K562 (cell line): ENCODE measurements around the gene GPR108. TPM values are rescaled to one million over a fixed set of nuclear protein-coding genes. Genes with fewer than 3 reads are reported as not detected.

Experiments
- ATAC-seq: fragments of 200-7000 bp; cut with Tn5 transposase; 3 replicates; pipeline ENCODE4 v1.9.1; 2020; ENCODE audit warnings: moderate library complexity
- BruUV-seq: library from RNA; stranded (reverse); fragments of 400-500 nt; replicated peaks from 2 replicates; lab custom pipeline; 2021; lab: Mats Ljungman, UMichigan
- CTCF ChIA-PET: fragments of 300-600 bp; formaldehyde crosslinking; extraction: SDS; loops from one replicate; lab custom pipeline; 2021; ENCODE audit warnings: low intra/inter-chr PET ratio; lab: Yijun Ruan, JAX
- POLR2A ChIA-PET: fragments of 300-600, 350-650 bp; sonication (Branson Sonifier 250); formaldehyde crosslinking; extraction: SDS; loops from one replicate; lab custom pipeline; 2021; ENCODE audit warnings: antibody characterized with exemption, inconsistent platforms; lab: Yijun Ruan, JAX
- DNase-seq, 4 experiments: peaks; one replicate each; pipeline versions ENCODE4 v3.0.0 to v3.0.0-alpha.2; 2011 to 2018; ENCODE audit warnings: low spot score in 3 of 4, mixed read lengths in 3 of 4; ENCODE audit errors: extremely low read depth in 1 of 4
- FAIRE-seq: peaks from 2 replicates; lab custom pipeline; 2011; peaks lifted over from hg19 to GRCh38; lab: Jason Lieb, UNC
- H2AFZ ChIP-seq: 2 replicates; pipeline ENCODE4 v1.6.0; 2011; ENCODE audit warnings: low read depth, low read length, control low read depth, inconsistent platforms
- H3K27ac ChIP-seq: fragments of 200-600 bp; 3 replicates; pipeline ENCODE4 v1.8.0; 2011; ENCODE audit warnings: low read depth, mild to moderate bottlenecking, control low read depth, inconsistent platforms, low read length, moderate library complexity, mixed read lengths; ENCODE audit errors: extremely low read depth
- H3K27me3 ChIP-seq, 2 experiments: fragments of 300-600 bp in 1 of 2; 2 replicates in 1 of 2; 3 replicates in 1 of 2; pipeline versions ENCODE4 v1.6.0 to v1.8.0; 2011; ENCODE audit warnings: inconsistent platforms in 2 of 2, low read length in 2 of 2, mild to moderate bottlenecking in 1 of 2, mixed read lengths in 1 of 2, moderate library complexity in 1 of 2; ENCODE audit not compliant: control insufficient read depth in 2 of 2, insufficient read depth in 2 of 2
- H3K36me3 ChIP-seq: fragments of 300-600 bp; 3 replicates; pipeline ENCODE4 v1.8.0; 2011; ENCODE audit warnings: mild to moderate bottlenecking, low read length, inconsistent platforms; ENCODE audit not compliant: control insufficient read depth, insufficient read depth
- H3K4me1 ChIP-seq, 2 experiments: fragments of 200-600 bp in 1 of 2; replicated peaks in 1 of 2; 2 replicates in 1 of 2; 3 replicates in 1 of 2; pipeline versions ENCODE4 v1.5.1 to v1.8.0; 2011; ENCODE audit warnings: inconsistent platforms in 2 of 2, low read length in 2 of 2, mild to moderate bottlenecking in 1 of 2, mixed read lengths in 1 of 2, moderate library complexity in 1 of 2; ENCODE audit not compliant: control insufficient read depth in 2 of 2, insufficient read depth in 2 of 2
- H3K4me2 ChIP-seq: 2 replicates; pipeline ENCODE4 v1.6.1; 2011; ENCODE audit warnings: low read length, control low read depth, inconsistent platforms, mixed read lengths; ENCODE audit not compliant: insufficient read depth
- H3K4me3 ChIP-seq: fragments of 200-600 bp; sonication (generic), shearing (Covaris generic); 2 replicates; pipeline ENCODE4 v1.5.1; 2016; ENCODE audit warnings: control low read depth, inconsistent platforms
- H3K79me2 ChIP-seq: fragments of 200-600 bp; 3 replicates; pipeline ENCODE4 v1.8.0; 2011; ENCODE audit warnings: low read length, inconsistent platforms; ENCODE audit not compliant: control insufficient read depth, insufficient read depth
- H3K9ac ChIP-seq, 2 experiments: 2 replicates each; pipeline versions ENCODE4 v1.6.0 to v1.6.1; 2011; ENCODE audit warnings: low read depth in 2 of 2, low read length in 2 of 2, control low read depth in 1 of 2, inconsistent platforms in 1 of 2, mild to moderate bottlenecking in 1 of 2, mixed read lengths in 1 of 2; ENCODE audit not compliant: insufficient read depth in 1 of 2
- H3K9me1 ChIP-seq: one replicate; pipeline ENCODE4 v1.6.0; 2011; ENCODE audit warnings: inconsistent platforms, mild to moderate bottlenecking, low read length, moderate library complexity; ENCODE audit not compliant: control insufficient read depth, insufficient read depth
- H3K9me3 ChIP-seq: replicated peaks from 2 replicates; pipeline ENCODE4 v1.5.1; 2011; ENCODE audit warnings: low read depth, low read length, inconsistent platforms; ENCODE audit not compliant: control insufficient read depth, insufficient read depth
- H4K20me1 ChIP-seq: replicated peaks from 2 replicates; pipeline ENCODE4 v1.6.1; 2011; ENCODE audit warnings: low read length, inconsistent platforms, mixed read lengths; ENCODE audit not compliant: control insufficient read depth, insufficient read depth
- ATF4 ChIP-seq: fragments of 450-650 bp; formaldehyde crosslinking; IDR thresholded peaks from 2 replicates; pipeline ENCODE4 v1.4.0; 2022; ENCODE audit warnings: mild to moderate bottlenecking, moderate library complexity
- CREM ChIP-seq: IDR thresholded peaks from 2 replicates; pipeline ENCODE4 v1.6.1; 2014; ENCODE audit warnings: antibody characterized with exemption, low read depth
- KLF1 ChIP-seq: fragments of 450-650 bp; IDR thresholded peaks from 2 replicates; pipeline ENCODE4 v1.6.1; 2016; ENCODE audit warnings: missing genetic modification characterization, missing compliant biosample characterization
- NFIC ChIP-seq: fragments of 450-650 bp; IDR thresholded peaks from 2 replicates; pipeline ENCODE4 v1.6.1; 2017; ENCODE audit warnings: mild to moderate bottlenecking, inconsistent platforms
- SRSF3 ChIP-seq: fragments of 200-400 bp; formaldehyde crosslinking; IDR thresholded peaks from 2 replicates; pipeline ENCODE4 v1.6.1; 2016; ENCODE audit warnings: mild to moderate bottlenecking, low read length, moderate library complexity; ENCODE audit not compliant: insufficient read depth
- TFAP4 ChIP-seq: sonication (generic); formaldehyde crosslinking; IDR thresholded peaks from 2 replicates; pipeline ENCODE4 v1.8.0; 2022; ENCODE audit warnings: missing genetic modification reagents, mild to moderate bottlenecking, moderate library complexity, borderline replicate concordance
- ZNF316 ChIP-seq: fragments of 450-650 bp; IDR thresholded peaks from 2 replicates; pipeline ENCODE4 v1.6.1; 2016
- ZNF668 ChIP-seq: fragments of 250-450 bp; sonication (Bioruptor Pico); IDR thresholded peaks from 2 replicates; pipeline ENCODE4 v1.8.0; 2022; ENCODE audit warnings: mild to moderate bottlenecking, inconsistent platforms
- WGBS: fragments of 100-300 bp; shearing (Covaris generic); methylation state at CpG from one replicate; pipeline ENCODE4 v1.1.6; 2016; ENCODE audit warnings: low coverage, mixed read lengths; ENCODE audit not compliant: insufficient coverage; ENCODE audit errors: missing lambda C conversion rate; 5-methylcytosine and 5-hydroxymethylcytosine counted together
- in situ Hi-C: fragments of 300-500 bp; cut with MboI; formaldehyde crosslinking; loops from 4 replicates; pipeline ENCODE4 v1.15.0; 2018; ENCODE audit warnings: inconsistent platforms, mixed read lengths
- intact Hi-C: fragments of 100-400 bp; cut with micrococcal nuclease; formaldehyde crosslinking; loops from 2 replicates; pipeline ENCODE4 v1.14.2; 2022
- polyA plus RNA-seq, 8 experiments: library from polyadenylated mRNA; depleted of rRNA in 4 of 8; stranded (reverse) in 5 of 8; unstranded in 3 of 8; fragments of >200 nt; fragmentation: Nextera tagmentation in 2 of 8; fragmentation: Illumina TruSeq in 1 of 8; extraction: Ambion mirVana in 2 of 8; extraction: Trizol in 1 of 8; gene quantifications; 2 replicates each; pipeline versions ENCODE4 v1.2.1 to v1.2.3, GENCODE V29; 2011 to 2014; ENCODE audit warnings: inconsistent platforms in 1 of 8, missing spikeins in 1 of 8
- total RNA-seq, 7 experiments: library from RNA; depleted of rRNA in 6 of 7; stranded (reverse); fragments of >200 nt in 6 of 7; fragmentation: Illumina TruSeq in 2 of 7; extraction: Trizol in 2 of 7; gene quantifications; 2 replicates each; pipeline versions ENCODE4 v1.2.1 to v1.2.3, GENCODE V29; 2011 to 2021; ENCODE audit warnings: low replicate concordance in 1 of 7
- TF ChIP-seq, protein P1 (sequence below): fragments of 450-650 bp; formaldehyde crosslinking; IDR thresholded peaks from 2 replicates; pipeline ENCODE4 v1.4.0; 2020; ENCODE audit warnings: mild to moderate bottlenecking, moderate library complexity
- TF ChIP-seq, protein P2 (sequence below): fragments of 450-650 bp; IDR thresholded peaks from 2 replicates; pipeline ENCODE4 v1.7.1; 2018; ENCODE audit warnings: mild to moderate bottlenecking, low read depth; ENCODE audit not compliant: partially characterized antibody
- TF ChIP-seq, protein P3 (sequence below): fragments of 450-650 bp; conservative IDR thresholded peaks from 2 replicates; pipeline ENCODE4 v1.6.1; 2016; ENCODE audit warnings: missing genetic modification characterization, low read depth, mild to moderate bottlenecking, control low read depth, missing compliant biosample characterization

The GPR108 gene
- total and polyA plus RNA-seq, 9 of the 15 experiments (the other 6 are each of a cell fraction or from before 2014, with no cell fraction given), result 2.4 to 33.2 (median 24.4) TPM

GRCh38 chr19:6716610-6716970 lies 20.8 kb downstream of the GPR108 start:
- DNase-seq (no peak), ATAC-seq (no peak), FAIRE-seq (no peak)
- Histone ChIP-seq H4K20me1 (0 out of 2 replicates have a peak, but pooled peaks cover 2% of the 10 kb centered on the region), H3K79me2 (no peaks in the 10 kb centered on the region), H3K9ac (no peak overlapping the region), H2AFZ (no peak overlapping the region), H3K36me3 (no peaks in the 10 kb centered on the region), H3K27ac (no peak overlapping the region), H3K4me3 (no peak overlapping the region), H3K4me2 (no peak overlapping the region), H3K9me3 (no peaks in the 10 kb centered on the region), H3K9me1 (no peaks in the 10 kb centered on the region), H3K27me3 (peaks cover 0 to 11% of the 10 kb centered on the region in 2 experiments; a peak in 2 of 5 replicates), H3K4me1 (peaks cover 30 to 38% of the 10 kb centered on the region in 2 experiments)
- no TSS peak for BruUV-seq
- in situ Hi-C loops (no loop called here), intact Hi-C loops (no loop called here)
- CTCF ChIA-PET, result interaction anchor here (0.7 to 1.8 kb wide), 2 partner anchors 84 to 913 kb away, joined by 3 to 6 read pairs; no protein-coding TSS in a partner anchor
- no peak for TF ChIP-seq ATF4
- no peak for TF ChIP-seq NFIC
- TF ChIP-seq TFAP4 (CRISPR knock-in tag), result no peak
- TF ChIP-seq, protein P1, sequence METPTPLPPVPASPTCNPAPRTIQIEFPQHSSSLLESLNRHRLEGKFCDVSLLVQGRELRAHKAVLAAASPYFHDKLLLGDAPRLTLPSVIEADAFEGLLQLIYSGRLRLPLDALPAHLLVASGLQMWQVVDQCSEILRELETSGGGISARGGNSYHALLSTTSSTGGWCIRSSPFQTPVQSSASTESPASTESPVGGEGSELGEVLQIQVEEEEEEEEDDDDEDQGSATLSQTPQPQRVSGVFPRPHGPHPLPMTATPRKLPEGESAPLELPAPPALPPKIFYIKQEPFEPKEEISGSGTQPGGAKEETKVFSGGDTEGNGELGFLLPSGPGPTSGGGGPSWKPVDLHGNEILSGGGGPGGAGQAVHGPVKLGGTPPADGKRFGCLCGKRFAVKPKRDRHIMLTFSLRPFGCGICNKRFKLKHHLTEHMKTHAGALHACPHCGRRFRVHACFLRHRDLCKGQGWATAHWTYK (CRISPR knock-in tag), result no peak
- no peak for TF ChIP-seq SRSF3
- no peak for TF ChIP-seq CREM
- TF ChIP-seq, protein P2, sequence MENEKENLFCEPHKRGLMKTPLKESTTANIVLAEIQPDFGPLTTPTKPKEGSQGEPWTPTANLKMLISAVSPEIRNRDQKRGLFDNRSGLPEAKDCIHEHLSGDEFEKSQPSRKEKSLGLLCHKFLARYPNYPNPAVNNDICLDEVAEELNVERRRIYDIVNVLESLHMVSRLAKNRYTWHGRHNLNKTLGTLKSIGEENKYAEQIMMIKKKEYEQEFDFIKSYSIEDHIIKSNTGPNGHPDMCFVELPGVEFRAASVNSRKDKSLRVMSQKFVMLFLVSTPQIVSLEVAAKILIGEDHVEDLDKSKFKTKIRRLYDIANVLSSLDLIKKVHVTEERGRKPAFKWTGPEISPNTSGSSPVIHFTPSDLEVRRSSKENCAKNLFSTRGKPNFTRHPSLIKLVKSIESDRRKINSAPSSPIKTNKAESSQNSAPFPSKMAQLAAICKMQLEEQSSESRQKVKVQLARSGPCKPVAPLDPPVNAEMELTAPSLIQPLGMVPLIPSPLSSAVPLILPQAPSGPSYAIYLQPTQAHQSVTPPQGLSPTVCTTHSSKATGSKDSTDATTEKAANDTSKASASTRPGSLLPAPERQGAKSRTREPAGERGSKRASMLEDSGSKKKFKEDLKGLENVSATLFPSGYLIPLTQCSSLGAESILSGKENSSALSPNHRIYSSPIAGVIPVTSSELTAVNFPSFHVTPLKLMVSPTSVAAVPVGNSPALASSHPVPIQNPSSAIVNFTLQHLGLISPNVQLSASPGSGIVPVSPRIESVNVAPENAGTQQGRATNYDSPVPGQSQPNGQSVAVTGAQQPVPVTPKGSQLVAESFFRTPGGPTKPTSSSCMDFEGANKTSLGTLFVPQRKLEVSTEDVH, result no peak
- no peak for TF ChIP-seq ZNF316
- TF ChIP-seq, protein P3, sequence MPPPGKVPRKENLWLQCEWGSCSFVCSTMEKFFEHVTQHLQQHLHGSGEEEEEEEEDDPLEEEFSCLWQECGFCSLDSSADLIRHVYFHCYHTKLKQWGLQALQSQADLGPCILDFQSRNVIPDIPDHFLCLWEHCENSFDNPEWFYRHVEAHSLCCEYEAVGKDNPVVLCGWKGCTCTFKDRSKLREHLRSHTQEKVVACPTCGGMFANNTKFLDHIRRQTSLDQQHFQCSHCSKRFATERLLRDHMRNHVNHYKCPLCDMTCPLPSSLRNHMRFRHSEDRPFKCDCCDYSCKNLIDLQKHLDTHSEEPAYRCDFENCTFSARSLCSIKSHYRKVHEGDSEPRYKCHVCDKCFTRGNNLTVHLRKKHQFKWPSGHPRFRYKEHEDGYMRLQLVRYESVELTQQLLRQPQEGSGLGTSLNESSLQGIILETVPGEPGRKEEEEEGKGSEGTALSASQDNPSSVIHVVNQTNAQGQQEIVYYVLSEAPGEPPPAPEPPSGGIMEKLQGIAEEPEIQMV (tag), result no peak
- TF ChIP-seq ZNF668 (CRISPR knock-in tag), result no peak
- TF ChIP-seq KLF1, result no peak
- WGBS, result 32% methylated on average over 6 of the region's 6 CpGs
- POLR2A ChIA-PET, result no interaction called here
